ENCODE results near the gene RNF41.

DNA sequence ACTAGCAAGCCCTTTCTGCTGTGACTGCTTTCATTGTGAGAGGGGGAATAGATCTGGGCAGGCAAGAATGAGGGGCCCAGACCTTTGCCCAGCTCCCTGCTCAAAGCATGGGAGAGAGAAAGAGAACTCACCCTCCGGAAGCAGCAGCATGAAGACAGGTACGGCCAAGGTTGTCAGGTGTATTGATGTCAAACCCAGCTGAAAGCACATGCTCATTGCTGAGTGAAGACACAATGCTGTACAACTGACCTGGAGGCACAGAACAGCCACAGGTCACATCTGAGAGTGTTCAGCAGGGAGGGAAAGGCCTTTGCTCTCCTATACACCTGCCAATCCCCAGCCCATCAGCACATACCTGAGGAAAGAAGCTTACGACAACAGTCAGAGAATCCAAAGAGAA, 30.9 kb upstream of the RNF41 start:
- no peak for TF ChIP-seq SUZ12 (IDR thresholded peaks at IDR 0.05; ENCODE audit: extremely low read depth, insufficient read depth, insufficient read length)
- no peak for TF ChIP-seq YY1 (IDR thresholded peaks at IDR 0.05; ENCODE audit: insufficient read depth, insufficient read length)
